Caco-2 (cell line): ENCODE data around the gene POLD2. TPM values are rescaled to one million over a fixed set of nuclear protein-coding genes. Genes with fewer than 3 reads are reported as not detected.

Experiments used
- BruUV-seq: library from RNA; stranded (reverse); fragments of 400-500 nt; replicated peaks from 2 replicates; lab custom pipeline; 2021; lab: Mats Ljungman, UMichigan
- CTCF ChIA-PET: fragments of 300-600 bp; sonication (Branson Sonifier 250); formaldehyde crosslinking; loops from one replicate; lab custom pipeline; 2022; ENCODE audit warnings: antibody characterized with exemption; lab: Charles Lee
- POLR2A ChIA-PET: fragments of 300-600 bp; sonication (Branson Sonifier 250); formaldehyde crosslinking; loops from one replicate; lab custom pipeline; 2022; ENCODE audit warnings: antibody characterized with exemption; lab: Charles Lee
- DNase-seq, 2 experiments: peaks; one replicate each; pipeline versions ENCODE4 v3.0.0 to v3.0.0-alpha.2; 2020 to 2022
- H3K27me3 ChIP-seq: replicated peaks from 2 replicates; pipeline ENCODE4 v1.6.0; 2011; ENCODE audit warnings: low read length; ENCODE audit not compliant: control insufficient read depth, insufficient read depth
- H3K36me3 ChIP-seq: 2 replicates; pipeline ENCODE4 v1.5.1; 2011; ENCODE audit warnings: low read length; ENCODE audit not compliant: control insufficient read depth, insufficient read depth
- H3K4me1 ChIP-seq: fragments of 250-450 bp; sonication (Bioruptor Pico); 2 replicates; pipeline ENCODE4 v1.5.1; 2020; ENCODE audit warnings: mild to moderate bottlenecking
- H3K4me3 ChIP-seq: 2 replicates; pipeline ENCODE4 v1.5.1; 2011; ENCODE audit warnings: low read depth, mild to moderate bottlenecking, control low read depth, low read length
- H3K9me3 ChIP-seq: fragments of 250-450 bp; sonication (Bioruptor Pico); 2 replicates; pipeline ENCODE4 v1.5.1; 2020; ENCODE audit warnings: mild to moderate bottlenecking, moderate library complexity
- H3K27ac Mint-ChIP-seq: one replicate; pipeline ENCODE4 v1.8.0; 2022; ENCODE audit warnings: mixed read lengths; ENCODE audit not compliant: unreplicated experiment
- H3K27me3 Mint-ChIP-seq: one replicate; pipeline ENCODE4 v1.8.0; 2022; ENCODE audit warnings: mixed read lengths; ENCODE audit not compliant: insufficient read depth, unreplicated experiment
- H3K36me3 Mint-ChIP-seq: one replicate; pipeline ENCODE4 v1.8.0; 2022; ENCODE audit warnings: mild to moderate bottlenecking, mixed read lengths; ENCODE audit not compliant: insufficient read depth, unreplicated experiment
- H3K4me1 Mint-ChIP-seq: one replicate; pipeline ENCODE4 v1.8.0; 2022; ENCODE audit warnings: low read depth, mixed read lengths; ENCODE audit not compliant: unreplicated experiment
- H3K4me3 Mint-ChIP-seq: one replicate; pipeline ENCODE4 v1.8.0; 2022; ENCODE audit warnings: mild to moderate bottlenecking, moderate library complexity, mixed read lengths; ENCODE audit not compliant: unreplicated experiment
- H3K9me3 Mint-ChIP-seq: one replicate; pipeline ENCODE4 v1.8.0; 2022; ENCODE audit warnings: mixed read lengths; ENCODE audit not compliant: unreplicated experiment
- CTCF ChIP-seq, 2 experiments: fragments of 200-600 bp in 1 of 2; IDR thresholded peaks; 1 replicate in 1 of 2; 2 replicates in 1 of 2; pipeline versions ENCODE4 v1.5.1 to v1.8.0; 2011 to 2022; ENCODE audit warnings: antibody characterized with exemption in 1 of 2, control low read depth in 1 of 2, inconsistent platforms in 1 of 2, low read depth in 1 of 2, low read length in 1 of 2, mild to moderate bottlenecking in 1 of 2, moderate library complexity in 1 of 2; ENCODE audit not compliant: insufficient read depth in 1 of 2, severe bottlenecking in 1 of 2, unreplicated experiment in 1 of 2
- intact Hi-C: fragments of 100-400 bp; cut with micrococcal nuclease; formaldehyde crosslinking; loops from one replicate; pipeline ENCODE4 v1.10.0; 2022; ENCODE audit not compliant: unreplicated experiment
- total RNA-seq: library from RNA; stranded (reverse); gene quantifications from 2 replicates; pipeline ENCODE4 v1.2.3, GENCODE V29; 2022

POLD2 gene
- total RNA-seq, 1 experiment from 2014 or later: 140 TPM

GRCh38 chr7:44087911-44088838 is 35.2 kb downstream of the POLD2 start:
- Histone ChIP-seq H3K4me1 (no peaks in the 10 kb centered on the region), H3K36me3 (no peaks in the 10 kb centered on the region), H3K9me3 (no peaks in the 10 kb centered on the region), H3K4me3 (no peak overlapping the region), H3K27me3 (no peaks in the 10 kb centered on the region)
- Mint-ChIP-seq H3K36me3 (no peaks in the 10 kb centered on the region), H3K4me1 (no peaks in the 10 kb centered on the region), H3K27ac (no peak overlapping the region), H3K27me3 (no peaks in the 10 kb centered on the region), H3K9me3 (no peaks in the 10 kb centered on the region), H3K4me3 (no peak overlapping the region)
- DNase-seq: no peak
- intact Hi-C loops: no loop called here
- TF ChIP-seq CTCF (IDR thresholded peaks at IDR 0.05; ENCODE audit: insufficient read depth in 1 of 2, low read depth in 1 of 2, low read length in 1 of 2, severe bottlenecking in 1 of 2, unreplicated experiment in 1 of 2): no peak
- no TSS peak for BruUV-seq
- POLR2A ChIA-PET: no interaction called here
- CTCF ChIA-PET: no interaction called here

- ChIA-PET POLR2A (no interaction called here), CTCF (no interaction called here)
- Mint-ChIP-seq H3K4me1 (no peaks in the 10 kb centered on the region), H3K4me3 (no peak overlapping the region), H3K36me3 (peaks cover 6% of the 10 kb centered on the region), H3K9me3 (no peaks in the 10 kb centered on the region), H3K27me3 (no peaks in the 10 kb centered on the region), H3K27ac (no peak overlapping the region)
- Histone ChIP-seq H3K4me1 (no peaks in the 10 kb centered on the region), H3K27me3 (no peaks in the 10 kb centered on the region), H3K36me3 (no peaks in the 10 kb centered on the region), H3K9me3 (no peaks in the 10 kb centered on the region), H3K4me3 (no peak overlapping the region)
- BruUV-seq: no TSS peak
- no peak for TF ChIP-seq CTCF (IDR thresholded peaks at IDR 0.05; ENCODE audit: insufficient read depth in 1 of 2, low read depth in 1 of 2, low read length in 1 of 2, severe bottlenecking in 1 of 2, unreplicated experiment in 1 of 2)
- DNase-seq: no peak
- intact Hi-C loops: no loop called here
Observed at GRCh38 chr7:44086627-44087026, 36.7 kb downstream of the POLD2 start.

GRCh38 chr7:44085546-44085945 is 37.8 kb downstream of the POLD2 start:
- POLR2A ChIA-PET: no interaction called here
- Mint-ChIP-seq H3K4me1 (no peaks in the 10 kb centered on the region), H3K27me3 (no peaks in the 10 kb centered on the region), H3K9me3 (no peaks in the 10 kb centered on the region), H3K36me3 (peaks cover 6% of the 10 kb centered on the region), H3K4me3 (no peak overlapping the region), H3K27ac (no peak overlapping the region)
- no TSS peak for BruUV-seq
- peaks cover under 1% of the 10 kb centered on the region; the same call in 1 of the 2 replicates for H3K36me3 ChIP-seq
- H3K4me1 ChIP-seq: no peaks in the 10 kb centered on the region
- DNase-seq: no peak
- H3K27me3 ChIP-seq: no peaks in the 10 kb centered on the region
- H3K9me3 ChIP-seq: no peaks in the 10 kb centered on the region
- H3K4me3 ChIP-seq: no peak overlapping the region
- TF ChIP-seq CTCF (IDR thresholded peaks at IDR 0.05; ENCODE audit: insufficient read depth in 1 of 2, low read depth in 1 of 2, low read length in 1 of 2, severe bottlenecking in 1 of 2, unreplicated experiment in 1 of 2): no peak
- CTCF ChIA-PET: no interaction called here
- intact Hi-C loops: no loop called here
